C4-2B (cell line): ENCODE data around the gene GPR42.

Source experiments
- H3K27ac ChIP-seq: fragments of 450-650 bp; 2 replicates; pipeline ENCODE4 v1.5.1; 2017
- CTCF ChIP-seq: fragments of 450-650 bp; conservative IDR thresholded peaks from 2 replicates; pipeline ENCODE4 v1.5.1; 2017; ENCODE audit warnings: mild to moderate bottlenecking
- ZFX ChIP-seq: fragments of 450-650 bp; IDR thresholded peaks from 2 replicates; pipeline ENCODE4 v1.6.1; 2017

The GPR42 gene

DNA sequence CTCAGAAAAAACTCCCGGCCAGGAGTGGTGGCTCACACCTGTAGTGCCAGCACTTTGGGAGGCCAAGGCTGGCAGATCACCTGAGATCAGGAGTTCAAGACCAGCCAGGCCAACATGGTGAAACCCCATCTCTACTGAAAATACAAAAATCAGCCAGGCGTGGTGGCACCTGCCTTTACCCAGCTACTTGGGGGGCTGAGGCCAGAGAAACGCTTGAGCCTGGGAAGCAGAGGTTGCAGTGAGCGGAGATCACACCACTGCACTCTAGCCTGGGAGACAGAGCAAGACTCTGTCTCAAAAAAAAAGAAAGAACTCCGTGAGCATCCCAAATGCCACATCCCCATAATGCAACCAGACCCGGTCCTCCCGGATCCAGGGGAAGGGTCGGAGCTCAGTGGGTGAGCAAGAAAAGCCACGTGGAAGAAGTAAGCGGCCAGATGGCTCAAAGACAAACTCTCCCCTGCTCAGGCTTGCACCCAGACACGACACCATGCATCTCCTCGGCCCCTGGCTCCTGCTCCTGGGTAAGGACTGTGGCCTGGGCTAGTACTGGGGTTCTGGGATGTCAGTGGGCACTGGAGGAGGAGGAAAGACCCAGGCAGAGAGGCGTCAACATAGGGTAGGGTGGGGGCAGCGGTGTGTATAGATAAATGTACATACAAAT, 39.2 kb upstream of the GPR42 start:
- TF ChIP-seq CTCF (no peak), ZFX (no peak)
- H3K27ac ChIP-seq, result no peak overlapping the region

DNA sequence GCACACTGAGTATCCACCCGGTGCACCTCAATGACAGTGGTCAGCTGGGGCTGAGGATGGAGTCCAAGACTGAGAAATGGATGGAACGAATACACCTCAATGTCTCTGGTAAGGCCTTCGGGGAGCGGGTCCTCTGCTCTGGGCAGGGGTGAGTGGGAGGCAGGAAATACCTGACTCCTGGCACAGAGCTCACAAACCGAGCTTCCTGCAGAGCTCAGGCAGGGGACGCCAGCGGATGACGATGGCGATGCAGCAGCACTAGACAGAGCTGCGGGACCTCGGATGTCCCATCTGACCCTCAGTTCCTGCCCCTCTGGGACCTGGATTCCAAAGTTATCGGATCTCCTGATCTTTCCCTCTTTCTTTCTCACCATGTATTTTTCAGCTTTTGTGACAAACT, 38.1 kb upstream of the GPR42 start:
- TF ChIP-seq ZFX (no peak), CTCF (no peak)
- H3K27ac ChIP-seq, result no peak overlapping the region

GRCh38 chr19:35334144-35334753, 36.6 kb upstream of the GPR42 start:
- no peak overlapping the region for H3K27ac ChIP-seq
- TF ChIP-seq ZFX (no peak), CTCF (no peak)

GRCh38 chr19:35336166-35336955, 34.5 kb upstream of the GPR42 start:
- TF ChIP-seq ZFX (no peak), CTCF (no peak)
- no peak overlapping the region for H3K27ac ChIP-seq

GRCh38 chr19:35337097-35337983, 33.5 kb upstream of the GPR42 start:
- H3K27ac ChIP-seq, result no peak overlapping the region

GRCh38 chr19:35337984-35338296, 32.9 kb upstream of the GPR42 start:
- TF ChIP-seq CTCF, result no peak
- TF ChIP-seq ZFX, result no peak
- H3K27ac ChIP-seq, result no peak overlapping the region

More at GRCh38 chr19:35337097-35337983, 33.5 kb upstream of the GPR42 start:
- TF ChIP-seq CTCF (no peak), ZFX (no peak)
